ENCODE measurements around the gene MAPK1.
"Not testable (repeated sequence)": the region's sequence is repeated elsewhere in the genome, so short reads cannot be mapped to it uniquely, and the experiment has no call there.

Gene MAPK1

GRCh38 chr22:21754523-21754922, 112.9 kb downstream of the MAPK1 start:
- DNase-seq (ENCODE audit: low read depth), result no peak

DNA sequence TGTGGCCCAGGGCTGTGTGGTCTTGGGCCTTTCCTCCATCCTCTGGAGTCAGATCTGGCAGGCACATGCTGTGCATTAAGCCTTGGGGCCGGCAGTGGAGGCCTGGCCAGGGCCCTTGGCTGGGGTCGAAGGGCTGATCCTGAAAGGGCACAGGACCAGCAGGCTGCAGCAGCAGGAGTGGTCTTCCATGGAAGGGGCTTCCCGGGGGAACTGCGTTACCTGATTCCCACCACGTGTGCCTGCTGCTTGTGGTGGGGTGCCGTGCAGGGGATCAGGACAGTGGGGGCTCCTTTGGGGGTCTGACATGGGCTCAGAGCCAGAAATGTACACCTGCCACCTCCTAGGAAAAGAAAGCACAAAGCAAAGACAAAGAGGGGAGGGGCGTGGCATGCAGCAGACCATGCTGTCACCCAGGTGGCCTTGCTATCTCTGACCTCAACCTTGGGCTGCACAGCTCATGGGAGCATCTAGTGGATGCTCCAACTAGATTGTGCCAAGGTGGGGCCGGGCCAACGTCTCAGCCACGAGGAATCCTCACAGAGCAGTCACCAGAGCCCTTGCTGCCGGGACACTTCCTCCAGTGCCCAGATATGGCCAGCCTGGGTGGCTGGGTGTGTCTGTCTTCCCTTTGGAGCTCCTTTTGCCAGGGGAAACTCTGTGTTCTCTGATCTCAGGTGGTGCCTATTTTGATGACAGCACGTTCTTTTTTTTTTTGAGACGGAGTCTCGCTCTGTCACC, 113.9 kb downstream of the MAPK1 start:
- DNase-seq (ENCODE audit: low read depth), result no peak

GRCh38 chr22:21752276-21752675, 115.2 kb downstream of the MAPK1 start:
- no peak for DNase-seq (ENCODE audit: low read depth)

DNA sequence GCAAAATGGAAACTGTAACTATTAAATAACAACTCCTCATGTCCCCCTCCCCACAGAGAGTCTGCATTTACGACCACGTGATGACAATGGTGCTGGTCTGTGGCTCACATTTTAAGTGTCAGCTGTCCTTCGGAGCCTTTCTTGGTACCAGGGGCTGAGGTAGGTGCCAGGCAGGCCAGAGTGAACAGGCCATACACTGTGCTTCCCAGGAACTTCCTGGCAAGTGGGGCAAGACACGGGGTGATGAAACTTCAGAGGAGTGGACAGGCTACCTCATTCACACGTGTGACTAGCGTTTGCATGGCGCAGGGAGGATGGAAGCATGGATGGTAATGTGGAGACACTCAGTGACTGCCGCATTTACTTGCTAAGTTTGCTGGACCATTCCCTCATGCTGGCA, 121.5 kb downstream of the MAPK1 start:
- DNase-seq (ENCODE audit: low read depth), result no peak

DNA sequence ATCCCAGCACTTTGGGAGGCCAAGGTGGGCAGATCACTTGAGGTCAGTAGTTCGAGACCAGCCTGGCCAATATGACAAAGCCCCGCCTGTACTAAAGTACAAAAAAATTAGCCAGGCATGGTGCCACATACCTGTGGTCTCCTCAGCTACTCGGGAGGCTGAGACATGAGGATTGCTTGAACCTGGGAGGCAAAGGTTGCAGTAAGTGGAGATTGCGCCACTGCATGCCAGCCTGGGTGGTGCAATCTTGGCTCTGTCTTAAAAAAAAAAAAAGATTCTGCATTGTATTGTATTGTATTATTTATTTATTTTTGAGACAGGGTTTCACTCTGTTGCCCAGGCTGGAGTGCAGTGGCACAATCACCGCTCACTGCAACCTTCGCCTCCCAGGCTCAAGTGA, 122.5 kb downstream of the MAPK1 start:
- not testable (repeated sequence) for DNase-seq (ENCODE audit: low read depth)

DNA sequence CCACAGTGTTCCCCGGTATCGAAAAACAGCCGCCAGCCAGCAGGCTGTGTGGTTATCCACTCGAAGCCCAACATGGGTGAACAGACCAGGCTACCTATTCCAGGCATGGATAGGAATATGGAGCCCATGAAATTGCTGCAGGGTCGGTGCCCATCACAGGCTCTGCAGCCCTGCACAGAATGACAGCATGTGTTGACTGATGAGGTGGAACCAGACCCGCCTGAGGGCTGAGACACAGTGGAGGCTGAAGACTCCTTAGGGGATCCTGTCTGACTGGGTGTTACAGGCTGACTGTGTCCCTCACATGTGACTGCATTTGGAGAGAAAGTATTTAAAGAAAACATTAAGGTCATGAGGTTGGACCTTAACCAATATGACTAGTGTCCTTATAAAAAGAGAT, 125.7 kb downstream of the MAPK1 start:
- DNase-seq (ENCODE audit: low read depth), result no peak

- no peak for DNase-seq (ENCODE audit: low read depth)
Measured at GRCh38 chr22:21741059-21741458, 126.4 kb downstream of the MAPK1 start.

- no peak for DNase-seq (ENCODE audit: low read depth)
Measured at GRCh38 chr22:21739828-21740377, 127.5 kb downstream of the MAPK1 start.

DNA sequence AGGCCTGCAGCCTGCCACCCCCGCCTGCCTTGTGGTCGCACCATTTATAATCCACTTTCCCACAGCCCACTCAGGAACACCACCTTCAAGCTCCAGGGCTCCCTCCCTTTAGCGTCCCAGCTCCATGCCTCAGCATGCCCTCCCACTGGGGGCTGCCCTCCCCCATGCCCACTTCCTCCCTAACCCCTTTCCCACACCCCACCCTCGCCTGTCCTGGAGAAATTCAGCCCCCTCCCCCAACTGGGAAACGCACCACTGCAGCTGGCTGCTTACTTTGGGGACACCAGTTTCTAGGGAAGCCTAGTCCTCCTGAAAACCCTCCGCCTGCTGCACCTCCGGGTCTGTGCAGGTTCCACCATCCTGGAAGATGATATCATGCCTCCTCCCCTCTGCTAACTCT, 128.5 kb downstream of the MAPK1 start:
- no peak for DNase-seq (ENCODE audit: low read depth)

- no peak for DNase-seq (ENCODE audit: low read depth)
Measured at GRCh38 chr22:21738081-21738480, 129.4 kb downstream of the MAPK1 start.

- DNase-seq (ENCODE audit: low read depth), result no peak
Measured at GRCh38 chr22:21736948-21737347, 130.5 kb downstream of the MAPK1 start.

DNA sequence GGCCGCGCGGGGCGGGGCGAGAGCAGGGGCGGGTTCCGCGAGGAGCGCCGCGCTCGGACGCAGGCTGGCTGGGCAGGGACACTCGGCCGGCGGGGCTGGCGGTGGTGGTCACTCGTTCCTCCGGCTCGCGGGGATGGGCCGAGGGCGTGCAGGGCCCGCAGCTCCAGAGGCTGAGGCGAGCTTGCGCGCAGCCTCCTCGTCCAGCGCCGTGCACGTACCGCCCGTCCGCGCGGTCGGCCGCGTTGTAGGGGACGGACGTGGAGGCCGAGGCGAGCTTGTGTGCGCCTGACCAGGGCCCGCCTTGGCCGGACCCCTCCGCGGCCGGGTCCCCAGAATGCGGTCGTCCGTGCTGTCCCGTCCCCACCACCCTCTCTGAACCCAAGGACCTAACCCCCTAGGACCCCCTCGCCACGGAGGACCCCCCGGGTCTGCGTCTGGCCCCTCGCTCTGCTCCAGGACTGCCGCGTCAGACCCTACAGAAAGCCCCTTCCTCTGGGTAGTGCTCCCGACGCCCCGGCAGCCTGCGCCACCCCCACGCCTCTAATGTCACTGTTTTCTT, 131.3 kb downstream of the MAPK1 start:
- no peak for DNase-seq (ENCODE audit: low read depth)

GRCh38 chr22:21735200-21736083, 132.0 kb downstream of the MAPK1 start, which contains the start of gene YPEL1:
Gene YPEL1, minus strand, starts transcription at chr22:21735794. Its CDS starts 25,050 bp downstream, at chr22:21710744.
- DNase-seq (ENCODE audit: low read depth), result peak; percentile 94

DNA sequence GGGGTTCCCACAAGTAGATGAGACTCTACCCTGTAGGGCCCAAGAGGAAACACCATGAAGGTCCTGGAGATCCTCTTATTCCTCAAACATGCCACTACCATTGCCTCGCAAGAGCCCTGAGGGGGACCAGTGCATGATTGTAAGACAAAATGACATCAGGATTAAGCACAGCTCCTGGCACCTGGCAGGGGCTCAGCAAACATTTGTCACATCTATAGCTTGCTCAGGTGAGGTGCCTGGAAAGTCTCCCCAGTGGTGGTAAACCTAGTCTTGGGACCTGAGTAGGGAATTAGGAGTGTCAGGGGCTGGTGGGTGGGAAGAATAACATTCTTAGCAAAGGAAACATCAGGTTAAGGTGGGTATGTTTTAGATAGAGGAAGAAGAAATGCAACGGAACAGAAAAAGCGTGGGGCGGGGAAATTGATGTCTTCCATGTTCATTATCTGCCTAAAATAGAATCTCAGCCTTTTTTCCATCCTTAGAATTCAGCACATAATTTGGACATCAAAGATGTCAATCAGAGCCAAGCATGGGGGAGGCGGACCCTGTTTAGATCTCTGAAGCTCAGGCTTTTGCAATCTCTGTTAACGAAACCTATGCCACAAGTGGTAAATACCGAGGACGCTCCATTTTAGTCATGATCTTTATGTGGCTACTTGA, 132.8 kb downstream of the MAPK1 start:
- no peak for DNase-seq (ENCODE audit: low read depth)

- DNase-seq (ENCODE audit: low read depth), result no peak
Measured at GRCh38 chr22:21731503-21731902, 135.9 kb downstream of the MAPK1 start.

DNA sequence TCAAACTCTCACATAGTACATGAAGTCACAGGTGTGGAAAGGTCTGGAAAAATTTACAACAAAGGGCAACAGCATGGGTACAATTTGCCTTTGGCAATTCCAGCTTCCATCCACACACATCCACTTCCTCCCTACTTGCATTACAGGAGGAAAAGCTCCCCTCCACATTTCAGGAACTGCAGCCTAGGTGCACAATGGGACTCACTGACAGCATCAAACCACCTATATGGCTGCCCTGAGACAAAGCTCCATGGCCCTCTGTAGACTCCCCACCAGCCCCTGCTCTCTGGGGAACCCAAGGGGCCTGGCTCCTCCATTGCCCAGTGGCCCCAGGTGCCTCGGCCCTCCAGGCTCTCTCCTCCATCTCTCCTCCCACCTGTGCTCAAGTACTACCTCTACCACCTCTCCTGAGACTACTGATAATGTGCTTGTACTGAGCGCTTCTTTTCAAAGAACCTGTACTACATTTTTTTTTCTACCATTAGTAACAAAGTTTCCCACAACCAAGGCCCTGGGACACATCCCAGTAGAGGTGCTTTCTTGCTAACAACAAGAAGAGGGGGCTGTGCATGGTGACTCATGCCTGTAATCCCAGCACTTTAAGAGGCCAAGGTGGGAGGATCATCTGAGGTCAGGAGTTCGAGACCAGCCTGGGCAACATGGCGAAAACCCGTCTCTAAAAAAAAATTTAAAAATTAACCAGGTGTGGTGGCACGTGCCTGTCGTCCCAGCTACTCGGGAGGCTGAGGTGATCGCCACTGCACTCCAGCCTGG, 136.7 kb downstream of the MAPK1 start:
- no peak for DNase-seq (ENCODE audit: low read depth)

DNA sequence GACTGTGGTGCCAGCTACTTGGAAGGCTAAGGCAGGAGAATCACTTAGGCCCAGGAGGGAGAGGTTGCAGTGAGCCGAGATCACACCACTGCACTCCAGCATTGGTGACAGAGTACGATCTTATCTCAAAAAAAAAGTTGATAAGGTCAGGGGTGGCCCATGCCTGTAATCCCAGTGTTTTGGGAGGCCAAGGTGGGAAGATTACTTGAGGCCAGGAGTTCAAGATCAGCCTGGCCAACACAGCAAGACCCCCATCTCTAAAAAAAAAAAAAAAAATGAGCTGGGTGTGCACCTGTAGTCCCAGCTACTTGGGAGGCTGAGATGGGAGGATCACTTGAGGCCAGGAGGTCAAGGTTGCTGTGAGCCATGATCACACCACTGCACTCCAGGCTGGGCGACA, 138.3 kb downstream of the MAPK1 start:
- DNase-seq (ENCODE audit: low read depth), result not testable (repeated sequence)

DNA sequence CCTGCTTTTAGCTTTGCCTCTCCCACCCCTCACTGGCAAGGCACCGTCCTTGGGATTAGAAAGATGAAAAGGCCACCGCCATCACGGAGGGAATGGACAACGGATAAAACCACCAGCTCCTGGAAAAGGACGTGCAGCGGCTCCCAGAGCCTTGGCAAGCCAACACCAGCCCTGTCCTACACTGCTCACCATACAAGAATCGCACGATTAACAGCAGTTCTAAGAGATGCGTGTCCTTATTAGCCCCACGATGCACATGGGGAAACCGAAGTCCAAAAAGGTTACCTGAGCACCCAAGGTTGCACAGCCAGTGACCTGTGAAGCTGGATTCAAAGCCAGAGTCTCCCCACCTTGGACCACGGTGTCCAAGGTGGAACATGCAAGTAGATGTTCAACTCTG, 139.2 kb downstream of the MAPK1 start:
- no peak for DNase-seq (ENCODE audit: low read depth)

DNA sequence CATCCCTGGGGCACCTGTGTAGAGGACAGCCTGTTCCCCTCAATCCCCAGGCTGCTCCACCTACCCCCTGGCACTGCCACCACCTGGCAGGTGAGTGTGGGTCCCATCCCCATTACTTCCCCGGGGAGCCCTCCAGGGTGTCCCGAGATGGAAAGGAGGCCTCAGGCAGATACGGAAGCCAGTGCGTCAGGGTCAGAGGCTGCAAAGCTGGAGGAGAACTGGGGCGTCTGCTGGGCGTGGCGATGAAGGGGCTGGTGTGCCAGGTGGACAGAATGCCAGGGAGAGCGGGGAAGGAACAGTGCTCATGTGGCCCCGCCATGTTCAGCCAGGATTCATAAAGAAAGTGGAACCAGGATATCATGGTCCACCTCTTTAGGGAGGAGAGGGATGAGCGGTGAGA, 139.7 kb downstream of the MAPK1 start:
- no peak for DNase-seq (ENCODE audit: low read depth)

DNA sequence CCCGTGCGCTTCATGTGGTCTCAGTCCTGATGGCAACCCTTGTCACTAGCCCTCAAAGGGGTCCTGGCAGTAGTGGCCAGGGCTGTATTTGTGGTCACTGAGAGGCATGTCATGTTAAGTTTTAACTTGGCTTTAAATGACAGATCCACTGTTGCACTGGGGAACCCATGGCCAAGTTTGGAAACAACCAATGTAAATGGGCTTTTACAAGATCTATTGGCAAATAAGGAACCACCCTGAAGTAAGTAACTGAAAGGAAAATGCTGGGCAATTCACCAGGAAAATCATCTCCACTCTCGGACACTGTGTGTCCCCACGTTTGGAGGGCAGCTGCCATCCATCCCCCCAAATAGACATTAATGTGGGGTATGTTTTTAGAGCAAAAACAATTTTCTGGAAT, 140.3 kb downstream of the MAPK1 start:
- no peak for DNase-seq (ENCODE audit: low read depth)

- DNase-seq (ENCODE audit: low read depth), result no peak
Measured at GRCh38 chr22:21726650-21727049, 140.8 kb downstream of the MAPK1 start.
